ENCODE measurements around the gene FOSL2. TPM values are rescaled to one million over a fixed set of nuclear protein-coding genes. Genes with fewer than 3 reads are reported as not detected.

Gene FOSL2
- total RNA-seq, 1 donor from 2014 or later: 77.1 TPM

GRCh38 chr2:28407976-28408690, 15.5 kb downstream of the FOSL2 start:
- Histone ChIP-seq H3K27me3 (ENCODE audit: control insufficient read depth, insufficient read depth, low read length) (no peaks in the 10 kb centered on the region), H3K36me3 (ENCODE audit: control insufficient read depth, insufficient read depth, low read length) (peaks cover 69% of the 10 kb centered on the region), H3K4me3 (ENCODE audit: low read depth, low read length) (no peak overlapping the region)
- DNase-seq (ENCODE audit: low read depth) (no peak), FAIRE-seq (no peak)
- no peak for TF ChIP-seq CTCF (IDR thresholded peaks at IDR 0.05; ENCODE audit: insufficient read depth, low read length, severe bottlenecking)

GRCh38 chr2:28408764-28409599, 16.3 kb downstream of the FOSL2 start:
- peaks cover 71% of the 10 kb centered on the region for H3K36me3 ChIP-seq (ENCODE audit: control insufficient read depth, insufficient read depth, low read length)
- DNase-seq (ENCODE audit: low read depth) (peak; percentile 76), FAIRE-seq (no peak)
- no peak overlapping the region for H3K4me3 ChIP-seq (ENCODE audit: low read depth, low read length)
- TF ChIP-seq CTCF (IDR thresholded peaks at IDR 0.05; ENCODE audit: insufficient read depth, low read length, severe bottlenecking): no peak
- H3K27me3 ChIP-seq (ENCODE audit: control insufficient read depth, insufficient read depth, low read length): no peaks in the 10 kb centered on the region

GRCh38 chr2:28411166-28411755, 18.6 kb downstream of the FOSL2 start:
- DNase-seq (ENCODE audit: low read depth) (no peak), FAIRE-seq (no peak)
- no peak overlapping the region for H3K4me3 ChIP-seq (ENCODE audit: low read depth, low read length)
- no peaks in the 10 kb centered on the region for H3K27me3 ChIP-seq (ENCODE audit: control insufficient read depth, insufficient read depth, low read length)
- H3K36me3 ChIP-seq (ENCODE audit: control insufficient read depth, insufficient read depth, low read length): peaks cover 64% of the 10 kb centered on the region
- TF ChIP-seq CTCF (IDR thresholded peaks at IDR 0.05; ENCODE audit: insufficient read depth, low read length, severe bottlenecking): no peak

GRCh38 chr2:28411956-28412609, 19.4 kb downstream of the FOSL2 start:
- peaks cover 56% of the 10 kb centered on the region for H3K36me3 ChIP-seq (ENCODE audit: control insufficient read depth, insufficient read depth, low read length)
- no peak overlapping the region for H3K4me3 ChIP-seq (ENCODE audit: low read depth, low read length)
- DNase-seq (ENCODE audit: low read depth) (no peak), FAIRE-seq (no peak)
- no peaks in the 10 kb centered on the region for H3K27me3 ChIP-seq (ENCODE audit: control insufficient read depth, insufficient read depth, low read length)
- TF ChIP-seq CTCF (IDR thresholded peaks at IDR 0.05; ENCODE audit: insufficient read depth, low read length, severe bottlenecking): no peak

- peaks cover 51% of the 10 kb centered on the region for H3K36me3 ChIP-seq (ENCODE audit: control insufficient read depth, insufficient read depth, low read length)
Observed at GRCh38 chr2:28412625-28413151, 20.0 kb downstream of the FOSL2 start.

More at GRCh38 chr2:28412625-28413151, 20.0 kb downstream of the FOSL2 start:
- no peak overlapping the region for H3K4me3 ChIP-seq (ENCODE audit: low read depth, low read length)
- FAIRE-seq (no peak), DNase-seq (ENCODE audit: low read depth) (no peak)
- no peak for TF ChIP-seq CTCF (IDR thresholded peaks at IDR 0.05; ENCODE audit: insufficient read depth, low read length, severe bottlenecking)
- H3K27me3 ChIP-seq (ENCODE audit: control insufficient read depth, insufficient read depth, low read length): no peaks in the 10 kb centered on the region

Measured in bronchial epithelial cell (primary cell).